ENCODE results near the gene MFRP.

MFRP gene

GRCh38 chr11:119310682-119311052 is 35.8 kb downstream of the MFRP start:
- H3K36me3 ChIP-seq (ENCODE audit: insufficient read depth, low read length): no peaks in the 10 kb centered on the region
- TF ChIP-seq EZH2phosphoT487 (IDR thresholded peaks at IDR 0.05; ENCODE audit: borderline replicate concordance) (no peak), CTCF (conservative IDR thresholded peaks at IDR 0.05; ENCODE audit: low read length) (no peak)

GRCh38 chr11:119309953-119310681 is 36.4 kb downstream of the MFRP start:
- Histone ChIP-seq H3K9me3 (ENCODE audit: insufficient read depth, low read depth, low read length) (no peaks in the 10 kb centered on the region), H3K27me3 (ENCODE audit: insufficient read depth, low read length, poor library complexity, severe bottlenecking) (no peaks in the 10 kb centered on the region), H3K4me2 (ENCODE audit: low read depth, low read length, poor library complexity, severe bottlenecking) (no peak overlapping the region), H3K9me2 (replicated peaks; ENCODE audit: low read depth, low read length) (no peaks in the 10 kb centered on the region), H3K9ac (ENCODE audit: low read depth, low read length, poor library complexity, severe bottlenecking) (no peak overlapping the region), H3K36me3 (ENCODE audit: insufficient read depth, low read length) (no peaks in the 10 kb centered on the region), H4K20me1 (ENCODE audit: insufficient read depth, low read length, poor library complexity, severe bottlenecking) (no peaks in the 10 kb centered on the region), H3K79me2 (ENCODE audit: insufficient read depth, low read length) (no peaks in the 10 kb centered on the region), H3K4me1 (ENCODE audit: insufficient read depth, low read length, poor library complexity, severe bottlenecking) (peaks cover 6% of the 10 kb centered on the region), H3K4me3 (ENCODE audit: low read length, poor library complexity, severe bottlenecking) (no peak overlapping the region), H3F3A (ENCODE audit: low read depth) (no peaks in the 10 kb centered on the region), H2AFZ (ENCODE audit: low read length) (no peak overlapping the region)
- TF ChIP-seq EZH2phosphoT487 (IDR thresholded peaks at IDR 0.05; ENCODE audit: borderline replicate concordance) (no peak), CTCF (conservative IDR thresholded peaks at IDR 0.05; ENCODE audit: low read length) (no peak)

More at GRCh38 chr11:119310682-119311052, 35.8 kb downstream of the MFRP start:
- no peaks in the 10 kb centered on the region for H3K9me2 ChIP-seq (replicated peaks; ENCODE audit: low read depth, low read length)
- H3F3A ChIP-seq (ENCODE audit: low read depth): no peaks in the 10 kb centered on the region
- no peak overlapping the region for H2AFZ ChIP-seq (ENCODE audit: low read length)
- H3K9me3 ChIP-seq (ENCODE audit: insufficient read depth, low read depth, low read length): no peaks in the 10 kb centered on the region
- H3K4me2 ChIP-seq (ENCODE audit: low read depth, low read length, poor library complexity, severe bottlenecking): no peak overlapping the region
- no peaks in the 10 kb centered on the region for H3K27me3 ChIP-seq (ENCODE audit: insufficient read depth, low read length, poor library complexity, severe bottlenecking)
- no peaks in the 10 kb centered on the region for H3K79me2 ChIP-seq (ENCODE audit: insufficient read depth, low read length)
- no peak overlapping the region for H3K9ac ChIP-seq (ENCODE audit: low read depth, low read length, poor library complexity, severe bottlenecking)
- H3K4me3 ChIP-seq (ENCODE audit: low read length, poor library complexity, severe bottlenecking): no peak overlapping the region
- peaks cover 6% of the 10 kb centered on the region for H3K4me1 ChIP-seq (ENCODE audit: insufficient read depth, low read length, poor library complexity, severe bottlenecking)
- no peaks in the 10 kb centered on the region for H4K20me1 ChIP-seq (ENCODE audit: insufficient read depth, low read length, poor library complexity, severe bottlenecking)

GRCh38 chr11:119309411-119309810 is 37.1 kb downstream of the MFRP start:
- Histone ChIP-seq H3K36me3 (ENCODE audit: insufficient read depth, low read length) (peaks cover under 1% of the 10 kb centered on the region; the same call in 1 of the 2 replicates), H3K9me3 (ENCODE audit: insufficient read depth, low read depth, low read length) (no peaks in the 10 kb centered on the region), H3K4me3 (ENCODE audit: low read length, poor library complexity, severe bottlenecking) (no peak overlapping the region), H3K79me2 (ENCODE audit: insufficient read depth, low read length) (no peaks in the 10 kb centered on the region), H2AFZ (ENCODE audit: low read length) (no peak overlapping the region), H3K4me1 (ENCODE audit: insufficient read depth, low read length, poor library complexity, severe bottlenecking) (peaks cover 6% of the 10 kb centered on the region), H3K9me2 (replicated peaks; ENCODE audit: low read depth, low read length) (no peaks in the 10 kb centered on the region), H4K20me1 (ENCODE audit: insufficient read depth, low read length, poor library complexity, severe bottlenecking) (no peaks in the 10 kb centered on the region), H3K4me2 (ENCODE audit: low read depth, low read length, poor library complexity, severe bottlenecking) (no peak overlapping the region), H3K27me3 (ENCODE audit: insufficient read depth, low read length, poor library complexity, severe bottlenecking) (no peaks in the 10 kb centered on the region), H3F3A (ENCODE audit: low read depth) (no peaks in the 10 kb centered on the region), H3K9ac (ENCODE audit: low read depth, low read length, poor library complexity, severe bottlenecking) (no peak overlapping the region)
- TF ChIP-seq EZH2phosphoT487 (IDR thresholded peaks at IDR 0.05; ENCODE audit: borderline replicate concordance): no peak
- no peak for TF ChIP-seq CTCF (conservative IDR thresholded peaks at IDR 0.05; ENCODE audit: low read length)
